ENCODE data around the gene B2M. TPM values are rescaled to one million over a fixed set of nuclear protein-coding genes. Genes with fewer than 3 reads are reported as not detected.

Gene B2M
- total RNA-seq, 1 experiment from 2014 or later: 81.0 TPM

DNA sequence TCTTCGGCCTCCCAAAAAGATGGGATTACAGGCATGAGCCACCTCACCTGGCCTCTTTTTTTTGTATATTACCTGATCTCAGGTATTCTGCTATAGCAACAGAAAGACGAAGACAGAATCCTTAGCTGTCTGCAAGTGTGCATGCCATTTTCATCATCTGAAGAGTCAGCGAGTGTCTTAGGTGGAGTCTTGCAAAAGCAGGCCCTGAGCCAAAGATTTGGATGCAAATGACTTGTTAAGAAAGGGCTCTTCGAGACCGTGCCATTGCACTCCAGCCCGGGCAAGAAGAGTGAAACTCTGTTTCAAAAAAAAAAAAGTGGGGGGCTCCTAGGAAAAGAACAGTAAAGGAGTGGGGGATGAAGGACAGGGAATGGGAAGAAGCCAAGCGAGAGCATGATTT lies 14.8 kb downstream of the B2M start:
- H4K8ac ChIP-seq (replicated peaks; ENCODE audit: insufficient read length, low read depth, low read length): peak overlapping the region; percentile 92
- H3K4me3 Mint-ChIP-seq: peak overlapping the region in 1 of 2 experiments; percentile 13; a peak in 3 of 5 replicates
- peaks cover 3% of the 10 kb centered on the region; the same call in 1 of the 2 replicates for H3K4me1 ChIP-seq (ENCODE audit: insufficient read depth, low read length)
- no peak for DNase-seq
- peak overlapping the region in 2 of 3 experiments; percentile 78 to 94; a peak in 5 of 7 replicates for H3K27ac Mint-ChIP-seq
- H2BK5ac ChIP-seq (ENCODE audit: insufficient read length, low read length): peak overlapping the region; percentile 80
- peak overlapping the region; percentile 9 for H4K5ac ChIP-seq (ENCODE audit: insufficient read length, low read depth, low read length)
- no peak overlapping the region for H4K91ac ChIP-seq (ENCODE audit: insufficient read length, low read depth, low read length)
- H3K9ac ChIP-seq (ENCODE audit: extremely low read depth, insufficient read length, low read length): no peak overlapping the region
- H3K23ac ChIP-seq (ENCODE audit: insufficient read length, low read depth, low read length): no peak overlapping the region
- H3K4me1 Mint-ChIP-seq: peaks cover 15 to 21% of the 10 kb centered on the region in 2 experiments
- H2BK120ac ChIP-seq (ENCODE audit: low read depth, low read length, poor library complexity, severe bottlenecking): no peak overlapping the region
- no peaks in the 10 kb centered on the region for H3K79me2 ChIP-seq (ENCODE audit: insufficient read depth, low read length)
- peaks cover 7% of the 10 kb centered on the region for H3K23me2 ChIP-seq (ENCODE audit: insufficient read length, low read depth, low read length, poor library complexity, severe bottlenecking)
- peak overlapping the region; percentile 31; the same call in 1 of the 2 replicates for H3K14ac ChIP-seq (ENCODE audit: insufficient read depth, low read length)
- TF ChIP-seq, protein P1, sequence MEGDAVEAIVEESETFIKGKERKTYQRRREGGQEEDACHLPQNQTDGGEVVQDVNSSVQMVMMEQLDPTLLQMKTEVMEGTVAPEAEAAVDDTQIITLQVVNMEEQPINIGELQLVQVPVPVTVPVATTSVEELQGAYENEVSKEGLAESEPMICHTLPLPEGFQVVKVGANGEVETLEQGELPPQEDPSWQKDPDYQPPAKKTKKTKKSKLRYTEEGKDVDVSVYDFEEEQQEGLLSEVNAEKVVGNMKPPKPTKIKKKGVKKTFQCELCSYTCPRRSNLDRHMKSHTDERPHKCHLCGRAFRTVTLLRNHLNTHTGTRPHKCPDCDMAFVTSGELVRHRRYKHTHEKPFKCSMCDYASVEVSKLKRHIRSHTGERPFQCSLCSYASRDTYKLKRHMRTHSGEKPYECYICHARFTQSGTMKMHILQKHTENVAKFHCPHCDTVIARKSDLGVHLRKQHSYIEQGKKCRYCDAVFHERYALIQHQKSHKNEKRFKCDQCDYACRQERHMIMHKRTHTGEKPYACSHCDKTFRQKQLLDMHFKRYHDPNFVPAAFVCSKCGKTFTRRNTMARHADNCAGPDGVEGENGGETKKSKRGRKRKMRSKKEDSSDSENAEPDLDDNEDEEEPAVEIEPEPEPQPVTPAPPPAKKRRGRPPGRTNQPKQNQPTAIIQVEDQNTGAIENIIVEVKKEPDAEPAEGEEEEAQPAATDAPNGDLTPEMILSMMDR (conservative IDR thresholded peaks at IDR 0.05): no peak
- no peaks in the 10 kb centered on the region for H3K79me1 ChIP-seq (ENCODE audit: insufficient read depth, low read depth, low read length, poor library complexity, severe bottlenecking)
- no peaks in the 10 kb centered on the region for H4K20me1 ChIP-seq (ENCODE audit: control insufficient read depth, insufficient read depth, insufficient read length)
- H3K56ac ChIP-seq (ENCODE audit: insufficient read length, low read depth, low read length): no peak overlapping the region
- H3K36me3 Mint-ChIP-seq (ENCODE audit: insufficient read depth in 1 of 3, low read depth in 3 of 3): no peaks in the 10 kb centered on the region
- no peak overlapping the region for H3K4me2 ChIP-seq (ENCODE audit: insufficient read depth, insufficient read length, low read length)
- no CpG with 5 or more reads among the region's 7 CpGs for WGBS (ENCODE audit: extremely low coverage, insufficient read length, low lambda C conversion rate)
- no peak overlapping the region for H3K18ac ChIP-seq (ENCODE audit: insufficient read length, low read depth, low read length)
- H3K27ac ChIP-seq (ENCODE audit: insufficient read length, low read depth, low read length): peak overlapping the region; percentile 32
- H2BK15ac ChIP-seq (ENCODE audit: low read depth, low read length): no peak overlapping the region
- no peaks in the 10 kb centered on the region for H3K27me3 Mint-ChIP-seq (ENCODE audit: low read depth)
- H3K27me3 ChIP-seq (ENCODE audit: insufficient read depth, low read length): no peaks in the 10 kb centered on the region
- H3K9me3 Mint-ChIP-seq: no peaks in the 10 kb centered on the region
- H2BK20ac ChIP-seq (ENCODE audit: low read depth, low read length, poor library complexity, severe bottlenecking): no peak overlapping the region
- no peak overlapping the region for H3T11ph ChIP-seq (ENCODE audit: low read length)
- no peaks in the 10 kb centered on the region for H3K9me3 ChIP-seq (ENCODE audit: control insufficient read depth, low read depth, low read length)
- H2AFZ ChIP-seq (ENCODE audit: low read length): peak overlapping the region; percentile 44
- H3K4ac ChIP-seq (ENCODE audit: low read depth, low read length): no peak overlapping the region; the same call in 1 of the 2 replicates
- H2BK12ac ChIP-seq (ENCODE audit: insufficient read length, low read depth, low read length): no peak overlapping the region
- H2AK5ac ChIP-seq (ENCODE audit: insufficient read length, low read length): no peak overlapping the region
